ENCODE data around the gene USE1. TPM values are rescaled to one million over a fixed set of nuclear protein-coding genes. Genes with fewer than 3 reads are reported as not detected.

USE1 gene
- total and polyA plus RNA-seq, 9 of the 15 experiments (the other 6 are each of a cell fraction or from before 2014, with no cell fraction given): 17.3 to 52.4 (median 34.0) TPM

DNA sequence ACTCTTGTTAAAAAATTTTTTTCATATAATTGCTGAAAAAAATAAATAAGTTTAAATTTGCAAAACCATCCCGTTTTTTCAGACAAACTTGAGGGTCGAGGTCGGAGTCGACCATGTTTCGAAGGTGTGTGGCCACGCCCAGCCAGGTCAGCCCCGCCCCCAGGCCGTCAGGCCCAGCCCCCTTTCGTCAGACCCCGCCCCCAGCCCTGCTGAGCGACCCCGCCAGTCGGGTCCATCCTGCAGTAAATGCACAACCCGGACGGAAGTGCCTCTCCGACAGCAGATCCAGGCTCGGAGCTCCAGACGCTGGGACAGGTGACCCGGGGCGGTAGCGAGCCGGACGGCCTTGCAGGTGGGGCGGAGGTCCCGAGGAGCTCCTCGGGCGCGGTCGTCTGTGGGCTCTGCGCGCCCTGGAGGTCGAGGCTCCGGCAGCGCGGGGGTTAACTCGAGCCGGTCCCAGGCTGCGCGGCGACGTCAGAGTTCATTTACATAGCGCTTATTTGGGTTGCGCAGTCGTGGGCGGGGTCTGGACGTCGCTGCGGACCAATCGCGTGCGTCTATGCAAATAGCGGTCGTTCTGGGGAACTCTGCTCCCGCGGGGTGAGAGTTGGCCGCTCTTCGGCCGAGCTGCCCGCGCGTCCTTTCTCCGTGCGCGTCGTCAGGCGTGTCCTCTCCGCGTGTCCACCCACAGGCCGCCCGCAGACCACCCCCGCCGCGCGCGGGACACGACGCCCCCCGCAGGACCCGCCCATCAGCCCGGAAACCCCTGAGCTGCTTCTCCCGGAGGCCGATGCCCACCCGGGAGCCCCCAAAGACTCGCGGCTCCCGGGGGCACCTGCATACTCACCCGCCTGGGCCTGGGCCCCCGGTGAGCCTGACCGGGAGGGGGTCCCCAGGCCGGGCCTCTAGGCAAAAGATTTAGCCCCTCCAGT, 11.1 kb downstream of the USE1 start, which contains the start of gene OCEL1 (continued):
- TF ChIP-seq, protein P1, sequence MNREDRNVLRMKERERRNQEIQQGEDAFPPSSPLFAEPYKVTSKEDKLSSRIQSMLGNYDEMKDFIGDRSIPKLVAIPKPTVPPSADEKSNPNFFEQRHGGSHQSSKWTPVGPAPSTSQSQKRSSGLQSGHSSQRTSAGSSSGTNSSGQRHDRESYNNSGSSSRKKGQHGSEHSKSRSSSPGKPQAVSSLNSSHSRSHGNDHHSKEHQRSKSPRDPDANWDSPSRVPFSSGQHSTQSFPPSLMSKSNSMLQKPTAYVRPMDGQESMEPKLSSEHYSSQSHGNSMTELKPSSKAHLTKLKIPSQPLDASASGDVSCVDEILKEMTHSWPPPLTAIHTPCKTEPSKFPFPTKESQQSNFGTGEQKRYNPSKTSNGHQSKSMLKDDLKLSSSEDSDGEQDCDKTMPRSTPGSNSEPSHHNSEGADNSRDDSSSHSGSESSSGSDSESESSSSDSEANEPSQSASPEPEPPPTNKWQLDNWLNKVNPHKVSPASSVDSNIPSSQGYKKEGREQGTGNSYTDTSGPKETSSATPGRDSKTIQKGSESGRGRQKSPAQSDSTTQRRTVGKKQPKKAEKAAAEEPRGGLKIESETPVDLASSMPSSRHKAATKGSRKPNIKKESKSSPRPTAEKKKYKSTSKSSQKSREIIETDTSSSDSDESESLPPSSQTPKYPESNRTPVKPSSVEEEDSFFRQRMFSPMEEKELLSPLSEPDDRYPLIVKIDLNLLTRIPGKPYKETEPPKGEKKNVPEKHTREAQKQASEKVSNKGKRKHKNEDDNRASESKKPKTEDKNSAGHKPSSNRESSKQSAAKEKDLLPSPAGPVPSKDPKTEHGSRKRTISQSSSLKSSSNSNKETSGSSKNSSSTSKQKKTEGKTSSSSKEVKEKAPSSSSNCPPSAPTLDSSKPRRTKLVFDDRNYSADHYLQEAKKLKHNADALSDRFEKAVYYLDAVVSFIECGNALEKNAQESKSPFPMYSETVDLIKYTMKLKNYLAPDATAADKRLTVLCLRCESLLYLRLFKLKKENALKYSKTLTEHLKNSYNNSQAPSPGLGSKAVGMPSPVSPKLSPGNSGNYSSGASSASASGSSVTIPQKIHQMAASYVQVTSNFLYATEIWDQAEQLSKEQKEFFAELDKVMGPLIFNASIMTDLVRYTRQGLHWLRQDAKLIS (CRISPR knock-in tag; IDR thresholded peaks at IDR 0.05): peak; percentile 86
- TF ChIP-seq POLR2A (conservative IDR thresholded peaks at IDR 0.05) (peak; percentile 91), ZNF57 (CRISPR knock-in tag; IDR thresholded peaks at IDR 0.05) (peak; percentile 57; the same call in 1 of the 2 replicates), GABPB1 (CRISPR knock-in tag; IDR thresholded peaks at IDR 0.05) (peak; percentile 84), SAFB (IDR thresholded peaks at IDR 0.05; ENCODE audit: borderline replicate concordance, low read depth, low read length) (peak; percentile 75), JUN (IDR thresholded peaks at IDR 0.05; ENCODE audit: borderline replicate concordance, low read depth, low read length) (peak; percentile 37; the same call in 1 of the 2 replicates), JUN (CRISPR knock-in tag; IDR thresholded peaks at IDR 0.05; ENCODE audit: borderline replicate concordance) (no peak; the same call in 1 of the 2 replicates), DDX20 (tag; IDR thresholded peaks at IDR 0.05; ENCODE audit: low read depth) (no peak), FOXA3 (CRISPR knock-in tag; conservative IDR thresholded peaks at IDR 0.05 in 1 of 2, IDR thresholded peaks at IDR 0.05 in 1 of 2) (no peak), ELF1 (tag; IDR thresholded peaks at IDR 0.05) (peak; percentile 61; the same call in 1 of the 2 replicates), PYGO2 (tag; IDR thresholded peaks at IDR 0.05) (no peak), RBM22 (IDR thresholded peaks at IDR 0.05; ENCODE audit: low read depth, low read length, poor library complexity, severe bottlenecking) (peak; percentile 60)
- TF ChIP-seq, protein P2, sequence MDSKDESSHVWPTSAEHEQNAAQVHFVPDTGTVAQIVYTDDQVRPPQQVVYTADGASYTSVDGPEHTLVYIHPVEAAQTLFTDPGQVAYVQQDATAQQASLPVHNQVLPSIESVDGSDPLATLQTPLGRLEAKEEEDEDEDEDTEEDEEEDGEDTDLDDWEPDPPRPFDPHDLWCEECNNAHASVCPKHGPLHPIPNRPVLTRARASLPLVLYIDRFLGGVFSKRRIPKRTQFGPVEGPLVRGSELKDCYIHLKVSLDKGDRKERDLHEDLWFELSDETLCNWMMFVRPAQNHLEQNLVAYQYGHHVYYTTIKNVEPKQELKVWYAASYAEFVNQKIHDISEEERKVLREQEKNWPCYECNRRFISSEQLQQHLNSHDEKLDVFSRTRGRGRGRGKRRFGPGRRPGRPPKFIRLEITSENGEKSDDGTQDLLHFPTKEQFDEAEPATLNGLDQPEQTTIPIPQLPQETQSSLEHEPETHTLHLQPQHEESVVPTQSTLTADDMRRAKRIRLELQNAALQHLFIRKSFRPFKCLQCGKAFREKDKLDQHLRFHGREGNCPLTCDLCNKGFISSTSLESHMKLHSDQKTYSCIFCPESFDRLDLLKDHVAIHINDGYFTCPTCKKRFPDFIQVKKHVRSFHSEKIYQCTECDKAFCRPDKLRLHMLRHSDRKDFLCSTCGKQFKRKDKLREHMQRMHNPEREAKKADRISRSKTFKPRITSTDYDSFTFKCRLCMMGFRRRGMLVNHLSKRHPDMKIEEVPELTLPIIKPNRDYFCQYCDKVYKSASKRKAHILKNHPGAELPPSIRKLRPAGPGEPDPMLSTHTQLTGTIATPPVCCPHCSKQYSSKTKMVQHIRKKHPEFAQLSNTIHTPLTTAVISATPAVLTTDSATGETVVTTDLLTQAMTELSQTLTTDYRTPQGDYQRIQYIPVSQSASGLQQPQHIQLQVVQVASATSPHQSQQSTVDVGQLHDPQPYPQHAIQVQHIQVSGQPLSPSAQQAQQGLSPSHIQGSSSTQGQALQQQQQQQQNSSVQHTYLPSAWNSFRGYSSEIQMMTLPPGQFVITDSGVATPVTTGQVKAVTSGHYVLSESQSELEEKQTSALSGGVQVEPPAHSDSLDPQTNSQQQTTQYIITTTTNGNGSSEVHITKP (IDR thresholded peaks at IDR 0.05; ENCODE audit: partially characterized antibody): peak; percentile 85
- TF ChIP-seq, protein P3, sequence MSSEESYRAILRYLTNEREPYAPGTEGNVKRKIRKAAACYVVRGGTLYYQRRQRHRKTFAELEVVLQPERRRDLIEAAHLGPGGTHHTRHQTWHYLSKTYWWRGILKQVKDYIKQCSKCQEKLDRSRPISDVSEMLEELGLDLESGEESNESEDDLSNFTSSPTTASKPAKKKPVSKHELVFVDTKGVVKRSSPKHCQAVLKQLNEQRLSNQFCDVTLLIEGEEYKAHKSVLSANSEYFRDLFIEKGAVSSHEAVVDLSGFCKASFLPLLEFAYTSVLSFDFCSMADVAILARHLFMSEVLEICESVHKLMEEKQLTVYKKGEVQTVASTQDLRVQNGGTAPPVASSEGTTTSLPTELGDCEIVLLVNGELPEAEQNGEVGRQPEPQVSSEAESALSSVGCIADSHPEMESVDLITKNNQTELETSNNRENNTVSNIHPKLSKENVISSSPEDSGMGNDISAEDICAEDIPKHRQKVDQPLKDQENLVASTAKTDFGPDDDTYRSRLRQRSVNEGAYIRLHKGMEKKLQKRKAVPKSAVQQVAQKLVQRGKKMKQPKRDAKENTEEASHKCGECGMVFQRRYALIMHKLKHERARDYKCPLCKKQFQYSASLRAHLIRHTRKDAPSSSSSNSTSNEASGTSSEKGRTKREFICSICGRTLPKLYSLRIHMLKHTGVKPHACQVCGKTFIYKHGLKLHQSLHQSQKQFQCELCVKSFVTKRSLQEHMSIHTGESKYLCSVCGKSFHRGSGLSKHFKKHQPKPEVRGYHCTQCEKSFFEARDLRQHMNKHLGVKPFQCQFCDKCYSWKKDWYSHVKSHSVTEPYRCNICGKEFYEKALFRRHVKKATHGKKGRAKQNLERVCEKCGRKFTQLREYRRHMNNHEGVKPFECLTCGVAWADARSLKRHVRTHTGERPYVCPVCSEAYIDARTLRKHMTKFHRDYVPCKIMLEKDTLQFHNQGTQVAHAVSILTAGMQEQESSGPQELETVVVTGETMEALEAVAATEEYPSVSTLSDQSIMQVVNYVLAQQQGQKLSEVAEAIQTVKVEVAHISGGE (CRISPR knock-in tag; IDR thresholded peaks at IDR 0.05): peak in 2 of 3 experiments; percentile 35 to 89; a peak in 2 of 6 replicates

All from K562 (cell line).